Neural crest cell (in vitro differentiated cells): Measurements from ENCODE around the gene REST. TPM values are rescaled to one million over a fixed set of nuclear protein-coding genes. Genes with fewer than 3 reads are reported as not detected.

Experiments used
- DNase-seq: peaks from one replicate; pipeline ENCODE4 v3.0.0; 2021; ENCODE audit warnings: low read depth, mixed read lengths, low spot score
- H3K27ac Mint-ChIP-seq: one replicate; pipeline ENCODE4 v1.8.0; 2021; ENCODE audit warnings: mild to moderate bottlenecking, mixed read lengths; ENCODE audit not compliant: unreplicated experiment
- H3K27me3 Mint-ChIP-seq: 2 replicates; pipeline ENCODE4 v1.8.0; 2021; ENCODE audit warnings: low read depth, mild to moderate bottlenecking, mixed read lengths
- H3K36me3 Mint-ChIP-seq: 2 replicates; pipeline ENCODE4 v1.8.0; 2021; ENCODE audit warnings: low read depth, mild to moderate bottlenecking, mixed read lengths
- H3K4me1 Mint-ChIP-seq: 2 replicates; pipeline ENCODE4 v1.8.0; 2021; ENCODE audit warnings: mixed read lengths
- H3K4me3 Mint-ChIP-seq: one replicate; pipeline ENCODE4 v1.8.0; 2021; ENCODE audit warnings: mild to moderate bottlenecking, mixed read lengths
- H3K9me3 Mint-ChIP-seq: 2 replicates; pipeline ENCODE4 v1.8.0; 2021; ENCODE audit warnings: mixed read lengths
- total RNA-seq: library from RNA; stranded (reverse); gene quantifications from 2 replicates; pipeline ENCODE4 v1.2.1, GENCODE V29; 2021
- TF ChIP-seq, protein P1 (sequence below): fragments of 200-600 bp; sonication (generic); conservative IDR thresholded peaks from 2 replicates; pipeline ENCODE4 v1.5.0; 2021; ENCODE audit warnings: antibody characterized with exemption, mild to moderate bottlenecking

The REST gene
- total RNA-seq, 1 donor from 2014 or later, result 51.2 TPM

- Mint-ChIP-seq H3K27me3 (peaks cover 2% of the 10 kb centered on the region), H3K27ac (peak overlapping the region; percentile 43), H3K4me3 (peak overlapping the region; percentile 100), H3K4me1 (peaks cover 45% of the 10 kb centered on the region), H3K36me3 (peaks cover 27% of the 10 kb centered on the region), H3K9me3 (peaks cover 4% of the 10 kb centered on the region)
- TF ChIP-seq, protein P1, sequence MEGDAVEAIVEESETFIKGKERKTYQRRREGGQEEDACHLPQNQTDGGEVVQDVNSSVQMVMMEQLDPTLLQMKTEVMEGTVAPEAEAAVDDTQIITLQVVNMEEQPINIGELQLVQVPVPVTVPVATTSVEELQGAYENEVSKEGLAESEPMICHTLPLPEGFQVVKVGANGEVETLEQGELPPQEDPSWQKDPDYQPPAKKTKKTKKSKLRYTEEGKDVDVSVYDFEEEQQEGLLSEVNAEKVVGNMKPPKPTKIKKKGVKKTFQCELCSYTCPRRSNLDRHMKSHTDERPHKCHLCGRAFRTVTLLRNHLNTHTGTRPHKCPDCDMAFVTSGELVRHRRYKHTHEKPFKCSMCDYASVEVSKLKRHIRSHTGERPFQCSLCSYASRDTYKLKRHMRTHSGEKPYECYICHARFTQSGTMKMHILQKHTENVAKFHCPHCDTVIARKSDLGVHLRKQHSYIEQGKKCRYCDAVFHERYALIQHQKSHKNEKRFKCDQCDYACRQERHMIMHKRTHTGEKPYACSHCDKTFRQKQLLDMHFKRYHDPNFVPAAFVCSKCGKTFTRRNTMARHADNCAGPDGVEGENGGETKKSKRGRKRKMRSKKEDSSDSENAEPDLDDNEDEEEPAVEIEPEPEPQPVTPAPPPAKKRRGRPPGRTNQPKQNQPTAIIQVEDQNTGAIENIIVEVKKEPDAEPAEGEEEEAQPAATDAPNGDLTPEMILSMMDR, result no peak
- no peak for DNase-seq
Measured at GRCh38 chr4:56976283-56976836, 68.7 kb downstream of the REST start.

DNA sequence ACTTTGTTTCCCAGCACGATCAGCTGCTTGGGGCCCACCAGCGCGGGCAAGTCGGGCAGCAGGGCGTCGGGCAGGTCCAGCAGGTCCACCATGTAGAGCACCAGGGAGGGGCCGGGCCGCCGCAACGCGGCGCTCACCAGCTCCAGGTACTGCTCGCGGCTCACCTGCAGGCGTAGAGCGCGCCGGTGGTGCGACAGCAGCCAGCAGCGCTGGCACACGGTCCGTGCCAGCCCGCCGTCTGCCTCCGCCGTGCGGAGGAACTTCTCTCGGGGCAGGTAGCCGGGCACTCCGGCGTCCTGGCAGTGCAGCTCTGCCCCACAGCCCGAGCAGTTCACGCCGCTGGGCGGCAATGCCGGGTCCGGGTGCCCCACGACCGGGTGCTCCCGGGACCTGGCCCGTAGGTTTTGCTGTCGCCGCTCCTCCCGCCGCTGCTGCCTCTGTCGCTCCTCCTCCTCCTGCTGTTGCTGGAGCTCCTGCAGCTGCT is 69.2 kb downstream of the REST start:
- peaks cover 51% of the 10 kb centered on the region for H3K4me1 Mint-ChIP-seq
- H3K4me3 Mint-ChIP-seq, result peak overlapping the region; percentile 100
- peaks cover 24% of the 10 kb centered on the region for H3K36me3 Mint-ChIP-seq
- TF ChIP-seq, protein P1, result peak; percentile 24
- H3K27ac Mint-ChIP-seq, result peak overlapping the region; percentile 96
- peaks cover 2% of the 10 kb centered on the region for H3K27me3 Mint-ChIP-seq
- peaks cover 4% of the 10 kb centered on the region for H3K9me3 Mint-ChIP-seq
- peak; percentile 41 for DNase-seq

GRCh38 chr4:56977321-56978012 is 69.8 kb downstream of the REST start, which contains the start of gene NOA1:
TSS of gene NOA1 (minus strand) at chr4:56977606. CDS start at chr4:56977585, 21 bp downstream.
- Mint-ChIP-seq H3K36me3 (peaks cover 19% of the 10 kb centered on the region), H3K27me3 (peaks cover 2% of the 10 kb centered on the region), H3K27ac (peak within 1 kb of the TSS; percentile 96), H3K4me3 (peak within 1 kb of the TSS; percentile 100), H3K9me3 (peaks cover 4% of the 10 kb centered on the region), H3K4me1 (peaks cover 54% of the 10 kb centered on the region)
- peak; percentile 98 for DNase-seq
- TF ChIP-seq, protein P1, result no peak

DNA sequence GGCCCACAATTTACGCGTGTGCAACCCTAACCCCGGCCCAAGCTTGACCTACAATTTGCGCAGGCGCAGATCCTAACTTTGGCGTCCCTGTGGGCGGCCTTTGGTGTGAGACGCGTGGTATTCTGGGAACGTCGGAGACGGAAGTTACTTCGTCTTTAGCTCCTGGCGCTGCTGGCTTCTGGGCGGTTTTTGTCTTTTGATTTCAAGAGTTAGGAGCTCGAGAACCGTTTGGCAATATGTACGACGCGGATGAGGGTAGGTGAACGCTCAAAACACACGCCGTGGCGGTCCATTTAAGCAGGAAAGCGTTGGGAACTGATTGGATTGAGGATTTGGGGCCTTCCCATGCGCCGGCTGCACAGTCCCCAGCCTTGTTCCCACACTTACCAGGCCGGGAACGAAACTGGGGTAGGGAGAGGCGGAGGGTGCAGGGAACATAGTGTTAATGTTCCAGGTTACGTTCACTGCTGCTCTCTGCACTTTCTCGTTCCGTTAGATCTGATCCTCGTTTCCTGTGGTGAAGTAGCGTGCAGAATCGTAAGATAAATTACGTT is 71.1 kb downstream of the REST start, which contains the start of gene POLR2B:
POLR2B (plus strand) TSS at position 147 of the 554 bp plus-strand sequence; CDS start at position 237, 90 bp downstream.
- Mint-ChIP-seq H3K4me3 (peak within 1 kb of the TSS; percentile 100), H3K36me3 (peaks cover 5% of the 10 kb centered on the region), H3K9me3 (no peaks in the 10 kb centered on the region), H3K27me3 (peaks cover 2% of the 10 kb centered on the region), H3K27ac (peak within 1 kb of the TSS; percentile 100), H3K4me1 (peaks cover 57% of the 10 kb centered on the region)
- TF ChIP-seq, protein P1, result no peak
- peak; percentile 95 for DNase-seq

- H3K27ac Mint-ChIP-seq, result peak overlapping the region; percentile 87
- peak; percentile 14 for DNase-seq
- H3K36me3 Mint-ChIP-seq, result peaks cover 2% of the 10 kb centered on the region
- no peaks in the 10 kb centered on the region for H3K9me3 Mint-ChIP-seq
- peaks cover 54% of the 10 kb centered on the region for H3K4me1 Mint-ChIP-seq
- H3K27me3 Mint-ChIP-seq, result peaks cover 2% of the 10 kb centered on the region
- H3K4me3 Mint-ChIP-seq, result peak overlapping the region; percentile 100
- TF ChIP-seq, protein P1, result no peak
Measured at GRCh38 chr4:56979421-56980072, 71.8 kb downstream of the REST start.
